ENCODE data around the gene HOMER2. TPM values are rescaled to one million over a fixed set of nuclear protein-coding genes. Genes with fewer than 3 reads are reported as not detected.

Gene HOMER2
- total and polyA plus RNA-seq, 2 donors (not counting 3 experiments of a cell fraction or from before 2014, with no cell fraction given) = 0.60 to 0.68 TPM

DNA sequence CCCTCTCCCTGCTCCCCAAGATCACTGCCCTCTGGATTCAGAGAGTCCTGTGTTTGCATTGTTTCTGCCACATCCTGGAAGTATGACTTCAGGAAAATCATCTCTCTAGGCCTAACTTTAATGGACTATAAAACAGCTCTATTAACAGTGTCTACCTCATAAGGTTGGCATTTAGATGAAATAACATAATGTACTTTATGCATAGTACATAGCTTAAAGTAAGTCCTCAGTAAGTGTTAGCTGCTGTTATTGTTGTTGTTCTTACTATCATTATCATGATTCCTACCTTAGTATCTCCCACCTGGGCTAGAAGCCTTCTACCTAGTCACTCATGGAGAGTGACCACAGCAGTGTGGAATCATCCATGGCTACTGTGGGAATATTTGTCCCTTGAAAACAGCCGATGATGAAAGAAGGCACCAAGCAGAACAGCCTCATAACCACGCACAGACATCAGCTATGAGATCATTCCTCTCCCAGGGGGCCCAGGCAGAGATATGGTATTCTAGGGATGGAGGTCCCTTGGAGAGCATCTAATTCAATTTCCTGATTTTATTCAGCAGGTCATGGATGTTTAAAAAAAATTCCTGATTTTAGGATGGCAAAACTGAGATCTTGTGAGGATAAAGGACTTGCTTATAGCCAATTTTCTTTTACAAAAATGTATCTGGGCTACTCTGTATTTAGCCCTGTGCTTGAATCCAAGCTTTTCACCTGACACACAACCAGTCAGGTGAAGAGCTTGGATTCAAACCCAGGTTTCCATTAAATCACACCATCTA is 148.5 kb downstream of the HOMER2 start:
- no TSS peak for BruUV-seq (replicated peaks)
- H4K20me1 ChIP-seq (replicated peaks; ENCODE audit: control insufficient read depth, extremely low read depth, insufficient read depth, low read length) = no peaks in the 10 kb centered on the region
- POLR2A ChIA-PET = no interaction called here

More for the DNA sequence above, 148.5 kb downstream of the HOMER2 start:
- Histone ChIP-seq H3K4me3 (replicated peaks in 1 of 3; ENCODE audit: insufficient read depth in 1 of 3, low read depth in 1 of 3, low read length in 3 of 3) (no peak overlapping the region), H3K4me1 (ENCODE audit: control insufficient read depth, extremely low read depth, insufficient read depth, low read length) (no peaks in the 10 kb centered on the region), H3K36me3 (ENCODE audit: control insufficient read depth in 2 of 2, extremely low read depth in 1 of 2, insufficient read depth in 2 of 2, low read length in 2 of 2) (no peaks in the 10 kb centered on the region), H2AFZ (ENCODE audit: low read depth, low read length) (no peak overlapping the region), H3K9ac (replicated peaks; ENCODE audit: extremely low read depth, insufficient read depth, low read length) (no peak overlapping the region), H3K4me2 (ENCODE audit: insufficient read depth, low read length) (no peak overlapping the region), H3K27me3 (ENCODE audit: control insufficient read depth in 2 of 2, insufficient read depth in 2 of 2, low read length in 2 of 2) (peaks cover 0 to 13% of the 10 kb centered on the region in 2 experiments), H3K79me2 (ENCODE audit: control insufficient read depth, insufficient read depth, low read length) (no peaks in the 10 kb centered on the region), H3K9me3 (replicated peaks; ENCODE audit: control insufficient read depth, insufficient read depth, low read length) (no peaks in the 10 kb centered on the region), H3K27ac (ENCODE audit: insufficient read depth, low read depth, low read length) (no peak overlapping the region), H3K9me1 (replicated peaks; ENCODE audit: control insufficient read depth, extremely low read depth, insufficient read depth, low read length) (no peaks in the 10 kb centered on the region)
- CTCF ChIA-PET = interaction anchor here (0.6 kb wide), 1 partner anchor 9 kb away, joined by 3 read pairs; no protein-coding TSS in a partner anchor
- dilution Hi-C loops (cut with MboI; ENCODE audit: extremely low pct_ligation_motif_present, low sequenced_read_pairs) (no loop called here), intact Hi-C loops (cut with micrococcal nuclease) (no loop called here)
- FAIRE-seq (no peak), DNase-seq (ENCODE audit: low read depth, low spot score) (no peak)
- TF ChIP-seq POLR2A (IDR thresholded peaks at IDR 0.05; ENCODE audit: low read depth, low read length) = no peak
- no peak for TF ChIP-seq EZH2 (IDR thresholded peaks at IDR 0.05; ENCODE audit: borderline replicate concordance, low read depth, low read length, severe bottlenecking)
- TF ChIP-seq POLR2AphosphoS5 (IDR thresholded peaks at IDR 0.05; ENCODE audit: insufficient read depth, low read depth, low read length) = no peak
- no peak for TF ChIP-seq JUN (IDR thresholded peaks at IDR 0.05; ENCODE audit: borderline replicate concordance, insufficient read depth, insufficient read length, low read depth)
- no peak for TF ChIP-seq GATA2 (IDR thresholded peaks at IDR 0.05; ENCODE audit: insufficient read depth, insufficient read length, low read depth, low read length)
- TF ChIP-seq FOS (IDR thresholded peaks at IDR 0.05; ENCODE audit: borderline replicate concordance, insufficient read depth, low read length) = no peak
- TF ChIP-seq, protein P1, sequence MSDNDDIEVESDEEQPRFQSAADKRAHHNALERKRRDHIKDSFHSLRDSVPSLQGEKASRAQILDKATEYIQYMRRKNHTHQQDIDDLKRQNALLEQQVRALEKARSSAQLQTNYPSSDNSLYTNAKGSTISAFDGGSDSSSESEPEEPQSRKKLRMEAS (IDR thresholded peaks at IDR 0.05; ENCODE audit: insufficient read depth, insufficient read length) = no peak
- TF ChIP-seq MYC (IDR thresholded peaks at IDR 0.05; ENCODE audit: low read depth, low read length) = no peak
- TF ChIP-seq, protein P2, sequence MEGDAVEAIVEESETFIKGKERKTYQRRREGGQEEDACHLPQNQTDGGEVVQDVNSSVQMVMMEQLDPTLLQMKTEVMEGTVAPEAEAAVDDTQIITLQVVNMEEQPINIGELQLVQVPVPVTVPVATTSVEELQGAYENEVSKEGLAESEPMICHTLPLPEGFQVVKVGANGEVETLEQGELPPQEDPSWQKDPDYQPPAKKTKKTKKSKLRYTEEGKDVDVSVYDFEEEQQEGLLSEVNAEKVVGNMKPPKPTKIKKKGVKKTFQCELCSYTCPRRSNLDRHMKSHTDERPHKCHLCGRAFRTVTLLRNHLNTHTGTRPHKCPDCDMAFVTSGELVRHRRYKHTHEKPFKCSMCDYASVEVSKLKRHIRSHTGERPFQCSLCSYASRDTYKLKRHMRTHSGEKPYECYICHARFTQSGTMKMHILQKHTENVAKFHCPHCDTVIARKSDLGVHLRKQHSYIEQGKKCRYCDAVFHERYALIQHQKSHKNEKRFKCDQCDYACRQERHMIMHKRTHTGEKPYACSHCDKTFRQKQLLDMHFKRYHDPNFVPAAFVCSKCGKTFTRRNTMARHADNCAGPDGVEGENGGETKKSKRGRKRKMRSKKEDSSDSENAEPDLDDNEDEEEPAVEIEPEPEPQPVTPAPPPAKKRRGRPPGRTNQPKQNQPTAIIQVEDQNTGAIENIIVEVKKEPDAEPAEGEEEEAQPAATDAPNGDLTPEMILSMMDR (IDR thresholded peaks at IDR 0.05; ENCODE audit: extremely low read depth in 1 of 2, insufficient read depth in 1 of 2, low read depth in 1 of 2, low read length in 2 of 2) = no peak

Measured in endothelial cell of umbilical vein (primary cell).